Neuronal stem cell (in vitro differentiated cells): ENCODE data around the gene MFAP3.

Experiments used
- DNase-seq: peaks from one replicate; pipeline ENCODE4 v3.0.0-alpha.2; 2013; ENCODE audit warnings: low spot score
- H2AFZ ChIP-seq: one replicate; pipeline ENCODE4 v1.6.1; 2013; ENCODE audit warnings: mild to moderate bottlenecking, low read length, inconsistent platforms
- H2AK5ac ChIP-seq: 2 replicates; pipeline ENCODE4 v1.6.1; 2013; ENCODE audit warnings: low read depth, mild to moderate bottlenecking, inconsistent platforms, low read length, moderate library complexity, mixed read lengths
- H2BK120ac ChIP-seq: 2 replicates; pipeline ENCODE4 v1.6.1; 2013; ENCODE audit warnings: low read depth, mild to moderate bottlenecking, inconsistent platforms, low read length, moderate library complexity, mixed read lengths
- H2BK12ac ChIP-seq: one replicate; pipeline ENCODE4 v1.6.1; 2013; ENCODE audit warnings: low read length, inconsistent platforms
- H2BK15ac ChIP-seq: 2 replicates; pipeline ENCODE4 v1.6.1; 2013; ENCODE audit warnings: mild to moderate bottlenecking, low read length, inconsistent platforms, mixed read lengths
- H2BK5ac ChIP-seq: one replicate; pipeline ENCODE4 v1.6.1; 2013; ENCODE audit warnings: inconsistent platforms, mild to moderate bottlenecking, low read length, moderate library complexity
- H3K14ac ChIP-seq: one replicate; pipeline ENCODE4 v1.6.1; 2013; ENCODE audit warnings: low read length, inconsistent platforms
- H3K18ac ChIP-seq: 2 replicates; pipeline ENCODE4 v1.6.1; 2013; ENCODE audit warnings: low read length, inconsistent platforms
- H3K23ac ChIP-seq: 2 replicates; pipeline ENCODE4 v1.6.1; 2013; ENCODE audit warnings: low read depth, mild to moderate bottlenecking, mixed read lengths, low read length, inconsistent platforms; ENCODE audit not compliant: poor library complexity
- H3K27ac ChIP-seq: replicated peaks from 3 replicates; pipeline ENCODE4 v1.5.1; 2013; ENCODE audit warnings: low read length, inconsistent platforms
- H3K27me3 ChIP-seq, 3 experiments: 2 replicates each; pipeline ENCODE4 v1.6.1; 2013; ENCODE audit warnings: low read length in 3 of 3, mild to moderate bottlenecking in 2 of 3, inconsistent platforms in 1 of 3, low read depth in 1 of 3, mixed read lengths in 1 of 3, moderate library complexity in 1 of 3; ENCODE audit not compliant: control insufficient read depth in 3 of 3, insufficient read depth in 3 of 3
- H3K36me3 ChIP-seq, 2 donors: replicated peaks in 1 of 2; 2 replicates each; pipeline ENCODE4 v1.6.1; 2013; ENCODE audit warnings: low read length in 2 of 2; ENCODE audit not compliant: control insufficient read depth in 2 of 2, insufficient read depth in 2 of 2
- H3K4ac ChIP-seq: 2 replicates; pipeline ENCODE4 v1.6.1; 2013; ENCODE audit warnings: inconsistent platforms, mild to moderate bottlenecking, low read length, moderate library complexity
- H3K4me1 ChIP-seq, 2 donors: 1 replicate in 1 of 2; 2 replicates in 1 of 2; pipeline ENCODE4 v1.6.1; 2013; ENCODE audit warnings: low read length in 2 of 2, low read depth in 1 of 2; ENCODE audit not compliant: control insufficient read depth in 2 of 2, insufficient read depth in 1 of 2
- H3K4me2 ChIP-seq: one replicate; pipeline ENCODE4 v1.6.1; 2013; ENCODE audit warnings: mild to moderate bottlenecking, low read length, inconsistent platforms; ENCODE audit not compliant: insufficient read depth, poor library complexity, severe bottlenecking
- H3K4me3 ChIP-seq, 2 donors: 2 replicates each; pipeline ENCODE4 v1.5.1; 2013; ENCODE audit warnings: low read length in 2 of 2, mild to moderate bottlenecking in 2 of 2, inconsistent platforms in 1 of 2, moderate library complexity in 1 of 2
- H3K79me1 ChIP-seq: one replicate; pipeline ENCODE4 v1.6.1; 2013; ENCODE audit warnings: low read depth, mild to moderate bottlenecking, inconsistent platforms, low read length, moderate library complexity
- H3K9ac ChIP-seq: one replicate; pipeline ENCODE4 v1.6.1; 2013; ENCODE audit warnings: mild to moderate bottlenecking, low read depth, low read length, inconsistent platforms; ENCODE audit not compliant: poor library complexity
- H3K9me3 ChIP-seq, 2 donors: replicated peaks in 1 of 2; 2 replicates each; pipeline versions ENCODE3 to v1.6.1; 2013; ENCODE audit warnings: low read length in 2 of 2, mild to moderate bottlenecking in 2 of 2, inconsistent platforms in 1 of 2, low read depth in 1 of 2, mixed read lengths in 1 of 2, moderate library complexity in 1 of 2; ENCODE audit not compliant: control insufficient read depth in 2 of 2, insufficient read depth in 1 of 2
- H4K8ac ChIP-seq: one replicate; pipeline ENCODE4 v1.6.1; 2013; ENCODE audit warnings: low read depth, mild to moderate bottlenecking, inconsistent platforms, low read length, moderate library complexity
- H4K91ac ChIP-seq: one replicate; pipeline ENCODE4 v1.6.1; 2013; ENCODE audit warnings: low read length, low read depth, mild to moderate bottlenecking, inconsistent platforms; ENCODE audit not compliant: poor library complexity
- WGBS, 2 donors: extraction: QIAGEN DNeasy Blood & Tissue Kit; methylation state at CpG; one replicate each; pipeline ENCODE4 v1.1.7; 2013; ENCODE audit warnings: missing lambda C conversion rate in 2 of 2, mixed read lengths in 1 of 2; ENCODE audit not compliant: insufficient read length in 2 of 2, insufficient replicate concordance in 1 of 2; ENCODE audit errors: extremely low coverage in 2 of 2; 5-methylcytosine and 5-hydroxymethylcytosine counted together

The MFAP3 gene

GRCh38 chr5:154092356-154093141 lies 53.8 kb downstream of the MFAP3 start:
- no peak for DNase-seq
- H3K23ac ChIP-seq: no peak overlapping the region
- H4K91ac ChIP-seq: no peak overlapping the region
- no peak overlapping the region for H4K8ac ChIP-seq
- H3K4me2 ChIP-seq: no peak overlapping the region
- no peak overlapping the region for H2AFZ ChIP-seq
- H3K9me3 ChIP-seq: peaks cover 0 to 6% of the 10 kb centered on the region in 2 donors
- no peak overlapping the region for H3K9ac ChIP-seq
- H3K79me1 ChIP-seq: no peaks in the 10 kb centered on the region
- no peak overlapping the region for H3K4me3 ChIP-seq
- no peak overlapping the region for H3K14ac ChIP-seq
- no peak overlapping the region for H3K27ac ChIP-seq
- H3K4ac ChIP-seq: no peak overlapping the region
- no peak overlapping the region for H2BK12ac ChIP-seq
- no peak overlapping the region for H2AK5ac ChIP-seq
- no peak overlapping the region for H3K18ac ChIP-seq
- H2BK15ac ChIP-seq: no peak overlapping the region
- H3K4me1 ChIP-seq: peaks cover 2 to 15% of the 10 kb centered on the region in 2 donors
- H3K27me3 ChIP-seq: peaks cover 0 to 2% (median 0%) of the 10 kb centered on the region in 3 experiments
- WGBS, 2 donors: no CpG with 5 or more reads among the region's 5 CpGs
- no peak overlapping the region for H2BK5ac ChIP-seq
- no peak overlapping the region for H2BK120ac ChIP-seq
- H3K36me3 ChIP-seq: no peaks in the 10 kb centered on the region

DNA sequence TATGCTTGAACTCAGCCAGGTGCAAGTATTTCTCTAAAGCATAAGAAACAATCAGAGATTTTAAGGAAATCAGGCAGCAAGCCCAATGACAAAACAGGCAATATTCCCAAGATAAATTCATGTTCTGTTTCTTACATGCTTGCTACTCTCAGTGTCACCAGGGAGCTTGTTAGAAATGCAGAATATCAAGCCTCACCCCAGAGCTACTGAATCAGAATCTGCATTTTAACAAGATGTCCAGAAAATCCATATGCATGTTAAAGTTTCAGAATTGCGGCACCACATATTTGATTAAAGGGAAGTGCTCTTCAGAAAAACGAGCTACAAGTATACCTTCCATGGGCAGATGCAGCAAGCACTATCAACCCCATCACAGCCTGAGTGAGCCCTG lies 54.4 kb downstream of the MFAP3 start:
- Histone ChIP-seq H2BK12ac (no peak overlapping the region), H3K4me2 (no peak overlapping the region), H3K9me3 (peaks cover 0 to 6% of the 10 kb centered on the region in 2 donors), H3K27me3 (peaks cover 0 to 2% (median 0%) of the 10 kb centered on the region in 3 experiments), H2AFZ (no peak overlapping the region), H3K23ac (no peak overlapping the region), H2BK120ac (no peak overlapping the region), H2AK5ac (no peak overlapping the region), H3K27ac (no peak overlapping the region), H2BK15ac (no peak overlapping the region), H3K4ac (no peak overlapping the region), H2BK5ac (no peak overlapping the region), H4K91ac (no peak overlapping the region), H3K4me1 (peaks cover 2 to 15% of the 10 kb centered on the region in 2 donors), H3K4me3 (no peak overlapping the region), H3K18ac (no peak overlapping the region), H3K14ac (no peak overlapping the region), H3K36me3 (no peaks in the 10 kb centered on the region), H3K79me1 (no peaks in the 10 kb centered on the region), H4K8ac (no peak overlapping the region), H3K9ac (no peak overlapping the region)
- no peak for DNase-seq
- no CpG with 5 or more reads among the region's 2 CpGs for WGBS, 2 donors

DNA sequence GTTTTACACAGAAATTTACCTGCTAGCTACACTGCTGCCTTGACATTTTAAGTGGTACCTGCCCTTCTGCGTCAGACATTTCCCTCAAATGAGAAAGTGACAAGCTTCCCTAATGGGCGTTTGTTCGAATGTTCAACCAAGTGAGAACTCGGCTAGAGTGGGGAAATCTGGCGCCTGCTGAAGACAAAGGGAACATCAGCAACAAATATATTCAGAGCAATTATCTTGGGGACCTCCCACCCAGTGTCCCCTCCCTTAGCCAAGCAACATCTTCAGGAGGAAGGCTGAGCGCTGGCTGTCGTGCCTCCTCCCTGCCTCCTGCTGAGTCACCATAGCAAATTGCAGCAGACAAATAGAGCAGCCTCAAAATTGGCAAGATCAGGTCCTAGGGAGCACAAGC lies 57.1 kb downstream of the MFAP3 start:
- H3K9me3 ChIP-seq: peaks cover 0 to 3% of the 10 kb centered on the region in 2 donors
- no peak overlapping the region for H3K9ac ChIP-seq
- H4K91ac ChIP-seq: no peak overlapping the region
- no peak for DNase-seq
- H3K27me3 ChIP-seq: no peaks in the 10 kb centered on the region
- H3K4me1 ChIP-seq: peaks cover 2 to 15% of the 10 kb centered on the region in 2 donors
- no peak overlapping the region for H2BK15ac ChIP-seq
- H2AK5ac ChIP-seq: no peak overlapping the region
- no peak overlapping the region for H3K4ac ChIP-seq
- no peak overlapping the region for H2BK120ac ChIP-seq
- WGBS, 2 donors: no CpG with 5 or more reads among the region's 7 CpGs
- no peak overlapping the region for H4K8ac ChIP-seq
- H2AFZ ChIP-seq: no peak overlapping the region
- no peak overlapping the region for H3K23ac ChIP-seq
- H3K18ac ChIP-seq: no peak overlapping the region
- H2BK5ac ChIP-seq: no peak overlapping the region
- no peak overlapping the region for H3K4me2 ChIP-seq
- H3K36me3 ChIP-seq: no peaks in the 10 kb centered on the region
- H3K14ac ChIP-seq: no peak overlapping the region
- H3K27ac ChIP-seq: no peak overlapping the region
- H3K4me3 ChIP-seq: no peak overlapping the region
- H3K79me1 ChIP-seq: no peaks in the 10 kb centered on the region
- H2BK12ac ChIP-seq: no peak overlapping the region

GRCh38 chr5:154097031-154097430 lies 58.3 kb downstream of the MFAP3 start:
- Histone ChIP-seq H3K4me3 (no peak overlapping the region), H4K8ac (no peak overlapping the region), H3K23ac (no peak overlapping the region), H4K91ac (no peak overlapping the region), H3K9me3 (peaks cover 0 to 3% of the 10 kb centered on the region in 2 donors), H2BK120ac (no peak overlapping the region), H3K4ac (no peak overlapping the region), H2BK5ac (no peak overlapping the region), H3K36me3 (no peaks in the 10 kb centered on the region), H2AK5ac (no peak overlapping the region), H3K14ac (no peak overlapping the region), H3K27me3 (no peaks in the 10 kb centered on the region), H3K79me1 (no peaks in the 10 kb centered on the region), H2AFZ (no peak overlapping the region), H3K4me1 (peaks cover 4 to 15% of the 10 kb centered on the region in 2 donors), H3K9ac (no peak overlapping the region), H2BK12ac (no peak overlapping the region), H2BK15ac (no peak overlapping the region), H3K27ac (no peak overlapping the region), H3K18ac (no peak overlapping the region), H3K4me2 (no peak overlapping the region)
- WGBS, 2 donors: no CpG with 5 or more reads among the region's 2 CpGs
- DNase-seq: no peak
